Hepatocyte (in vitro differentiated cells): ENCODE data around the gene APBB2. TPM values are rescaled to one million over a fixed set of nuclear protein-coding genes. Genes with fewer than 3 reads are reported as not detected.
A peak's percentile ranks its signal among the peaks of the same experiment; 100 is the strongest.
"Not testable (repeated sequence)": the region's sequence is repeated elsewhere in the genome, so short reads cannot be mapped to it uniquely, and the experiment has no call there.

Source experiments
- DNase-seq: peaks from one replicate; pipeline ENCODE4 v3.0.0-alpha.2; 2016; ENCODE audit warnings: low spot score
- H2AFZ ChIP-seq: fragments of 200-600 bp; sonication (generic); 2 replicates; pipeline ENCODE4 v1.6.0; 2016; ENCODE audit warnings: antibody characterized with exemption, mild to moderate bottlenecking
- H3K27ac ChIP-seq: fragments of 200-600 bp; sonication (generic); 2 replicates; pipeline ENCODE4 v1.5.1; 2016; ENCODE audit warnings: mild to moderate bottlenecking
- H3K27me3 ChIP-seq: fragments of 200-600 bp; sonication (generic); 2 replicates; pipeline ENCODE4 v1.6.1; 2016
- H3K36me3 ChIP-seq: fragments of 200-600 bp; sonication (generic); replicated peaks from 2 replicates; pipeline ENCODE4 v1.5.1; 2016; ENCODE audit warnings: low read depth; ENCODE audit not compliant: insufficient read depth
- H3K4me1 ChIP-seq: fragments of 200-600 bp; sonication (generic); 2 replicates; pipeline ENCODE4 v1.5.1; 2016; ENCODE audit warnings: mild to moderate bottlenecking, moderate library complexity; ENCODE audit not compliant: insufficient read depth
- H3K4me2 ChIP-seq: fragments of 200-600 bp; sonication (generic); 2 replicates; pipeline ENCODE4 v1.6.0; 2016
- H3K4me3 ChIP-seq: fragments of 200-600 bp; sonication (generic); 2 replicates; pipeline ENCODE4 v1.5.1; 2016; ENCODE audit warnings: mild to moderate bottlenecking
- H3K79me2 ChIP-seq: fragments of 200-600 bp; sonication (generic); 2 replicates; pipeline ENCODE4 v1.6.0; 2017; ENCODE audit warnings: mild to moderate bottlenecking
- H3K9me2 ChIP-seq: fragments of 200-600 bp; sonication (generic); replicated peaks from 2 replicates; pipeline ENCODE4 v1.6.0; 2017; ENCODE audit warnings: mild to moderate bottlenecking; ENCODE audit not compliant: insufficient read depth
- H3K9me3 ChIP-seq: fragments of 200-600 bp; sonication (generic); 2 replicates; pipeline ENCODE4 v1.5.1; 2016; ENCODE audit warnings: low read depth, mild to moderate bottlenecking
- H4K20me1 ChIP-seq: fragments of 200-600 bp; sonication (generic); 2 replicates; pipeline ENCODE4 v1.6.0; 2016; ENCODE audit warnings: mild to moderate bottlenecking; ENCODE audit not compliant: insufficient read depth, poor library complexity, severe bottlenecking
- EZH2 ChIP-seq: fragments of 200-600 bp; sonication (generic); IDR thresholded peaks from 2 replicates; pipeline ENCODE4 v1.6.1; 2016; ENCODE audit warnings: antibody characterized with exemption, mild to moderate bottlenecking, borderline replicate concordance
- EZH2phosphoT487 ChIP-seq: fragments of 200-600 bp; sonication (generic); IDR thresholded peaks from one replicate; pipeline ENCODE4 v1.6.1; 2018; ENCODE audit warnings: antibody characterized with exemption, mild to moderate bottlenecking, low read depth, moderate library complexity; ENCODE audit not compliant: unreplicated experiment, severe bottlenecking
- WGBS: methylation state at CpG from one replicate; pipeline ENCODE4 v1.1.6; 2016; ENCODE audit warnings: low lambda C conversion rate; ENCODE audit errors: missing lambda C conversion rate; 5-methylcytosine and 5-hydroxymethylcytosine counted together
- polyA plus RNA-seq: library from polyadenylated mRNA; unstranded; fragments of >200 nt; fragmentation: Nextera tagmentation; extraction: Ambion mirVana; gene quantifications from 2 replicates; pipeline ENCODE4 v1.2.1, GENCODE V29; 2016
- total RNA-seq: library from RNA; depleted of rRNA; stranded (reverse); fragments of >200 nt; gene quantifications from 2 replicates; pipeline ENCODE4 v1.2.3, GENCODE V29; 2014
- TF ChIP-seq, protein P1 (sequence below): fragments of 200-600 bp; sonication (generic); IDR thresholded peaks from 2 replicates; pipeline ENCODE4 v1.5.1; 2016; ENCODE audit warnings: antibody characterized with exemption, mild to moderate bottlenecking; ENCODE audit not compliant: poor library complexity

The APBB2 gene
- total and polyA plus RNA-seq, 2 experiments from 2014 or later, result 23.4 to 47.5 TPM

- H3K27ac ChIP-seq, result peak overlapping the region; percentile 64
- no peaks in the 10 kb centered on the region for H3K9me2 ChIP-seq
- H3K4me2 ChIP-seq, result no peak overlapping the region
- no peak overlapping the region for H2AFZ ChIP-seq
- no peak overlapping the region for H3K4me3 ChIP-seq
- TF ChIP-seq, protein P1, sequence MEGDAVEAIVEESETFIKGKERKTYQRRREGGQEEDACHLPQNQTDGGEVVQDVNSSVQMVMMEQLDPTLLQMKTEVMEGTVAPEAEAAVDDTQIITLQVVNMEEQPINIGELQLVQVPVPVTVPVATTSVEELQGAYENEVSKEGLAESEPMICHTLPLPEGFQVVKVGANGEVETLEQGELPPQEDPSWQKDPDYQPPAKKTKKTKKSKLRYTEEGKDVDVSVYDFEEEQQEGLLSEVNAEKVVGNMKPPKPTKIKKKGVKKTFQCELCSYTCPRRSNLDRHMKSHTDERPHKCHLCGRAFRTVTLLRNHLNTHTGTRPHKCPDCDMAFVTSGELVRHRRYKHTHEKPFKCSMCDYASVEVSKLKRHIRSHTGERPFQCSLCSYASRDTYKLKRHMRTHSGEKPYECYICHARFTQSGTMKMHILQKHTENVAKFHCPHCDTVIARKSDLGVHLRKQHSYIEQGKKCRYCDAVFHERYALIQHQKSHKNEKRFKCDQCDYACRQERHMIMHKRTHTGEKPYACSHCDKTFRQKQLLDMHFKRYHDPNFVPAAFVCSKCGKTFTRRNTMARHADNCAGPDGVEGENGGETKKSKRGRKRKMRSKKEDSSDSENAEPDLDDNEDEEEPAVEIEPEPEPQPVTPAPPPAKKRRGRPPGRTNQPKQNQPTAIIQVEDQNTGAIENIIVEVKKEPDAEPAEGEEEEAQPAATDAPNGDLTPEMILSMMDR, result no peak
- no peak for TF ChIP-seq EZH2
- TF ChIP-seq EZH2phosphoT487, result no peak
- no peaks in the 10 kb centered on the region for H3K9me3 ChIP-seq
- H3K36me3 ChIP-seq, result no peaks in the 10 kb centered on the region
- DNase-seq, result no peak
- H4K20me1 ChIP-seq, result no peaks in the 10 kb centered on the region
- peaks cover 12% of the 10 kb centered on the region for H3K4me1 ChIP-seq
- 93% methylated on average over 6 of the region's 6 CpGs for WGBS
- H3K79me2 ChIP-seq, result peaks cover 87% of the 10 kb centered on the region
- no peaks in the 10 kb centered on the region for H3K27me3 ChIP-seq
Observed at GRCh38 chr4:41154010-41154813, 60.1 kb downstream of the APBB2 start.

DNA sequence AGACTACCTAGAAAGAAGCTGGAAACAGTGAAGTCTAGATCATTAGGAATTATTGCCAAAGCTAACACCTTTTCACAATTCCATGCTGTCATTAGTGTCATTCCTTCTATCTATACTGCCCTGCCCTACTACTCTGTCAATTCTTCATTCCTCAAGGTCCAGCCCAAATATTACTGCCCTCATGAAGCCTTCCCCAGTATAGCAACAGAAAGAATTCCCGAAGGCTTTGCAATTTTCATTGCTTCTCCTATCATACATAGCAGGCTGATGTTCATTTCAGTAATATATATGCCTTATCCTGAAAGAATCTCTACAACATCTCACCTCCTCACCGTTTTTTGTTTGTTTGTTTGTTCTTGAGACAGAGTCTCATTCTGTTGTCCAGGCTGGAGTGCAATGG is 63.9 kb downstream of the APBB2 start:
- TF ChIP-seq EZH2, result no peak
- TF ChIP-seq EZH2phosphoT487, result no peak
- TF ChIP-seq, protein P1, result no peak
- H3K4me3 ChIP-seq, result no peak overlapping the region
- H4K20me1 ChIP-seq, result no peaks in the 10 kb centered on the region
- no peak overlapping the region for H2AFZ ChIP-seq
- no peaks in the 10 kb centered on the region for H3K9me2 ChIP-seq
- DNase-seq, result no peak
- H3K4me2 ChIP-seq, result no peak overlapping the region
- peaks cover 90% of the 10 kb centered on the region for H3K79me2 ChIP-seq
- H3K36me3 ChIP-seq, result no peaks in the 10 kb centered on the region
- H3K27me3 ChIP-seq, result no peaks in the 10 kb centered on the region
- H3K9me3 ChIP-seq, result no peaks in the 10 kb centered on the region
- WGBS, result 93% methylated on average over 2 of the region's 2 CpGs
- H3K4me1 ChIP-seq, result peaks cover 20% of the 10 kb centered on the region
- H3K27ac ChIP-seq, result no peak overlapping the region

DNA sequence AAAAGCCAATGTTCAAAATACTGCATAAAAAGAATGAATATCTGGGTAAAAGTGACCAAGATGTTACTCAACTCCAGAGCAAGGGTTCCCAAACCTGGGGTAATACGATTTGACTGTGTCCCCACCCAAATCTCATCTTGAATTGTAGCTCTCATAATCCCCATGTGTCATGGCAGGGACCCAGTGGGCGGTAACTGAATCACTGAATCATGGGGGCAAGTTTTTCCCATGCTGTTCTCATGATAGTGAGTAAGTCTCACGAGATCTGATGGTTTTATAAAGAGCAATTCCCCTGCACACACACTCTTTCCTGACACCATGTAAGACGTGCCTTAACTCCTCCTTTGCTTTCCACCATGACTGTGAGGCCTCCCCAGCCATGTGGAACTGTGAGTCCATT is 64.8 kb downstream of the APBB2 start:
- not testable (repeated sequence) for H4K20me1 ChIP-seq, H3K4me2 ChIP-seq, H2AFZ ChIP-seq, DNase-seq, H3K27ac ChIP-seq, H3K4me3 ChIP-seq, H3K9me3 ChIP-seq, H3K9me2 ChIP-seq, H3K36me3 ChIP-seq, H3K27me3 ChIP-seq
- Histone ChIP-seq H3K79me2 (peaks cover 91% of the 10 kb centered on the region), H3K4me1 (peaks cover 28% of the 10 kb centered on the region)
- WGBS, result 94% methylated on average over 4 of the region's 4 CpGs

- no peak for DNase-seq
- H3K4me2 ChIP-seq, result no peak overlapping the region
- H3K9me3 ChIP-seq, result no peaks in the 10 kb centered on the region
- no peaks in the 10 kb centered on the region for H4K20me1 ChIP-seq
- no peak overlapping the region for H3K27ac ChIP-seq
- H2AFZ ChIP-seq, result no peak overlapping the region
- H3K79me2 ChIP-seq, result peaks cover 88% of the 10 kb centered on the region
- 78% methylated on average over 4 of the region's 4 CpGs for WGBS
- no peak overlapping the region for H3K4me3 ChIP-seq
- peaks cover 32% of the 10 kb centered on the region for H3K4me1 ChIP-seq
- no peaks in the 10 kb centered on the region for H3K9me2 ChIP-seq
- no peaks in the 10 kb centered on the region for H3K36me3 ChIP-seq
- no peaks in the 10 kb centered on the region for H3K27me3 ChIP-seq
- TF ChIP-seq, protein P1, result no peak
- no peak for TF ChIP-seq EZH2
- TF ChIP-seq EZH2phosphoT487, result no peak
Observed at GRCh38 chr4:41148931-41149330, 65.4 kb downstream of the APBB2 start.
